CD14-positive monocyte (primary cell): ENCODE data around the gene RASSF1. TPM values are rescaled to one million over a fixed set of nuclear protein-coding genes. Genes with fewer than 3 reads are reported as not detected.

Experiments used
- DNase-seq, 3 donors: peaks; one replicate each; pipeline ENCODE4 v3.0.0-alpha.2; 2011 to 2022
- H2AFZ ChIP-seq: 2 replicates; pipeline ENCODE4 v1.6.0; 2012; ENCODE audit warnings: mild to moderate bottlenecking, low read depth, low read length, inconsistent platforms; ENCODE audit not compliant: insufficient read depth, poor library complexity, severe bottlenecking
- H3K27ac ChIP-seq, 2 donors: 1 replicate in 1 of 2; 2 replicates in 1 of 2; pipeline ENCODE4 v1.5.1; 2012 to 2013; ENCODE audit warnings: low read length in 2 of 2, control low read depth in 1 of 2, inconsistent platforms in 1 of 2, low read depth in 1 of 2, mild to moderate bottlenecking in 1 of 2
- H3K27me3 ChIP-seq, 2 donors: one replicate each; pipeline versions ENCODE4 v1.6.0 to v1.6.1; 2011 to 2013; ENCODE audit warnings: low read length in 2 of 2; ENCODE audit not compliant: control insufficient read depth in 2 of 2, insufficient read depth in 2 of 2
- H3K36me3 ChIP-seq, 2 donors: replicated peaks in 1 of 2; 1 replicate in 1 of 2; 2 replicates in 1 of 2; pipeline versions ENCODE4 v1.5.1 to v1.6.1; 2012 to 2013; ENCODE audit warnings: low read length in 2 of 2, control low read depth in 1 of 2, inconsistent platforms in 1 of 2, mild to moderate bottlenecking in 1 of 2; ENCODE audit not compliant: insufficient read depth in 2 of 2, control insufficient read depth in 1 of 2
- H3K4me1 ChIP-seq, 2 donors: 1 replicate in 1 of 2; 2 replicates in 1 of 2; pipeline versions ENCODE4 v1.5.1 to v1.6.1; 2012 to 2013; ENCODE audit warnings: low read length in 2 of 2, control low read depth in 1 of 2, inconsistent platforms in 1 of 2, mild to moderate bottlenecking in 1 of 2, moderate library complexity in 1 of 2; ENCODE audit not compliant: insufficient read depth in 2 of 2, control insufficient read depth in 1 of 2
- H3K4me2 ChIP-seq: replicated peaks from 2 replicates; pipeline ENCODE3; 2012; ENCODE audit warnings: low read length, moderate library complexity, mild to moderate bottlenecking; ENCODE audit not compliant: poor library complexity, severe bottlenecking; ENCODE audit errors: extremely low read depth
- H3K4me3 ChIP-seq, 3 experiments: fragments of 200-600 bp in 1 of 3; sonication (generic) in 1 of 3; replicated peaks in 1 of 3; 1 replicate in 2 of 3; 2 replicates in 1 of 3; pipeline ENCODE4 v1.5.1; 2011 to 2013; ENCODE audit warnings: low read length in 3 of 3, mild to moderate bottlenecking in 3 of 3, control low read depth in 2 of 3, low read depth in 2 of 3, inconsistent platforms in 1 of 3, moderate library complexity in 1 of 3
- H3K79me2 ChIP-seq: 2 replicates; pipeline ENCODE4 v1.6.0; 2012; ENCODE audit warnings: mild to moderate bottlenecking, control low read depth, inconsistent platforms, low read length, moderate library complexity; ENCODE audit not compliant: insufficient read depth
- H3K9ac ChIP-seq: 2 replicates; pipeline ENCODE4 v1.6.0; 2017; ENCODE audit warnings: low read length, mild to moderate bottlenecking; ENCODE audit not compliant: insufficient read depth, poor library complexity, severe bottlenecking
- H3K9me3 ChIP-seq, 2 donors: replicated peaks in 1 of 2; 1 replicate in 1 of 2; 2 replicates in 1 of 2; pipeline versions ENCODE4 v1.5.1 to v1.6.1; 2012 to 2013; ENCODE audit warnings: low read length in 2 of 2, control low read depth in 1 of 2; ENCODE audit not compliant: control insufficient read depth in 1 of 2, insufficient read depth in 1 of 2
- H4K20me1 ChIP-seq: 2 replicates; pipeline ENCODE4 v1.6.0; 2012; ENCODE audit warnings: mild to moderate bottlenecking, low read length, control low read depth, moderate library complexity; ENCODE audit not compliant: insufficient read depth
- H3K27ac Mint-ChIP-seq, 7 donors: one replicate each; pipeline ENCODE4 v1.8.0; 2020; ENCODE audit warnings: mild to moderate bottlenecking in 7 of 7, mixed read lengths in 7 of 7, moderate library complexity in 6 of 7, inconsistent platforms in 2 of 7
- H3K27me3 Mint-ChIP-seq, 3 donors: one replicate each; pipeline ENCODE4 v1.8.0; 2021 to 2022; ENCODE audit warnings: low read depth in 3 of 3, mild to moderate bottlenecking in 3 of 3, mixed read lengths in 3 of 3, moderate library complexity in 3 of 3, inconsistent platforms in 1 of 3
- H3K36me3 Mint-ChIP-seq, 2 donors: one replicate each; pipeline ENCODE4 v1.8.0; 2020; ENCODE audit warnings: mixed read lengths in 2 of 2, inconsistent platforms in 1 of 2, mild to moderate bottlenecking in 1 of 2
- H3K4me1 Mint-ChIP-seq: one replicate; pipeline ENCODE4 v1.8.0; 2020; ENCODE audit warnings: mild to moderate bottlenecking, mixed read lengths
- H3K4me3 Mint-ChIP-seq, 2 donors: one replicate each; pipeline ENCODE4 v1.8.0; 2020; ENCODE audit warnings: mild to moderate bottlenecking in 2 of 2, mixed read lengths in 2 of 2, moderate library complexity in 1 of 2
- H3K9me3 Mint-ChIP-seq, 7 donors: one replicate each; pipeline ENCODE4 v1.8.0; 2020 to 2022; ENCODE audit warnings: mixed read lengths in 7 of 7, mild to moderate bottlenecking in 6 of 7, moderate library complexity in 6 of 7, inconsistent platforms in 2 of 7
- CTCF ChIP-seq: fragments of 200-600 bp; IDR thresholded peaks from one replicate; pipeline ENCODE4 v1.8.0; 2022; ENCODE audit warnings: antibody characterized with exemption, mild to moderate bottlenecking
- WGBS: methylation state at CpG from one replicate; pipeline ENCODE4 v1.1.5; 2013; ENCODE audit warnings: missing lambda C conversion rate; ENCODE audit not compliant: insufficient coverage; 5-methylcytosine and 5-hydroxymethylcytosine counted together
- intact Hi-C, 2 donors: fragments of 100-400 bp; cut with micrococcal nuclease; formaldehyde crosslinking; loops; one replicate each; pipeline versions ENCODE4 v1.15.0 to v1.15.1; 2023
- polyA plus RNA-seq, 3 donors: library from polyadenylated mRNA; depleted of rRNA in 1 of 3; unstranded in 2 of 3; stranded (reverse) in 1 of 3; fragments of 300-500 nt in 2 of 3; fragments of >200 nt in 1 of 3; fragmentation: Illumina TruSeq in 2 of 3; gene quantifications; 1 replicate in 2 of 3; 2 replicates in 1 of 3; pipeline ENCODE4 v1.2.3, GENCODE V29; 2012 to 2021

RASSF1 gene
- polyA plus RNA-seq, 3 donors: 16.0 to 229 (median 24.0) TPM

- peak; percentile 94 to 97 (median 96) for DNase-seq
- Mint-ChIP-seq H3K36me3 (peaks cover 20 to 35% of the 10 kb centered on the region in 2 donors), H3K9me3 (peaks cover 0 to 3% (median 0%) of the 10 kb centered on the region in 7 donors), H3K4me3 (peak within 1 kb of the TSS; percentile 90 to 95), H3K27ac (peak within 1 kb of the TSS; percentile 82 to 95 (median 93)), H3K4me1 (peaks cover 45% of the 10 kb centered on the region), H3K27me3 (peaks cover 0 to 5% (median 1%) of the 10 kb centered on the region in 3 donors)
- Histone ChIP-seq H3K4me3 (peak within 1 kb of the TSS; percentile 47 to 91 (median 89)), H3K9me3 (no peaks in the 10 kb centered on the region), H4K20me1 (peaks cover 49% of the 10 kb centered on the region), H3K4me2 (peak within 1 kb of the TSS; percentile 98), H3K9ac (peak within 1 kb of the TSS; percentile 96), H2AFZ (peak within 1 kb of the TSS; percentile 94), H3K27ac (peak within 1 kb of the TSS; percentile 57 to 91), H3K36me3 (peaks cover 29 to 41% of the 10 kb centered on the region in 2 donors), H3K79me2 (peaks cover 53% of the 10 kb centered on the region), H3K27me3 (peaks cover 0 to 2% of the 10 kb centered on the region in 2 donors), H3K4me1 (peaks cover 42 to 45% of the 10 kb centered on the region in 2 donors)
- TF ChIP-seq CTCF: no peak
- WGBS: 1% methylated on average over 62 of the region's 64 CpGs
- intact Hi-C loops: loop anchor here (1.0 to 10.0 kb wide), 4 partner anchors 8 to 1036 kb away; partner anchors contain the start of genes MAPKAPK3 (in 1 of the 2), MON1A (in 1 of the 2) and RBM15B (in 1 of the 2)
Observed at GRCh38 chr3:50358911-50359759, 18.5 kb upstream of the RASSF1 start, which contains the start of gene TMEM115. Gene TMEM115, minus strand, starts transcription at chr3:50359521. Its CDS starts 458 bp downstream, at chr3:50359063.

GRCh38 chr3:50358355-50358910, 17.8 kb upstream of the RASSF1 start:
- TF ChIP-seq CTCF: no peak
- no peaks in the 10 kb centered on the region for H3K27me3 ChIP-seq
- H3K4me2 ChIP-seq: peak overlapping the region; percentile 98
- peaks cover 36 to 48% of the 10 kb centered on the region in 2 donors for H3K36me3 ChIP-seq
- peak overlapping the region; percentile 94 for H2AFZ ChIP-seq
- H3K9ac ChIP-seq: peak overlapping the region; percentile 96
- peaks cover 25 to 42% of the 10 kb centered on the region in 2 donors for H3K36me3 Mint-ChIP-seq
- H3K9me3 Mint-ChIP-seq: no peaks in the 10 kb centered on the region
- H3K27me3 Mint-ChIP-seq: peaks cover 0 to 2% (median 0%) of the 10 kb centered on the region in 3 donors
- peak overlapping the region; percentile 57 to 91 for H3K27ac ChIP-seq
- peaks cover 46% of the 10 kb centered on the region for H3K4me1 Mint-ChIP-seq
- H3K79me2 ChIP-seq: peaks cover 60% of the 10 kb centered on the region
- 68% methylated on average over 18 of the region's 24 CpGs for WGBS
- intact Hi-C loops: loop anchor here (5.0 to 10.0 kb wide), 3 partner anchors 259 to 1036 kb away; partner anchors contain the start of genes MAPKAPK3 (in 1 of the 2), MON1A (in 1 of the 2) and RBM15B (in 1 of the 2)
- peaks cover 56% of the 10 kb centered on the region for H4K20me1 ChIP-seq
- H3K4me3 Mint-ChIP-seq: peak overlapping the region; percentile 90 to 95
- DNase-seq: no peak
- peak overlapping the region; percentile 47 to 91 (median 89) for H3K4me3 ChIP-seq
- peaks cover 42 to 47% of the 10 kb centered on the region in 2 donors for H3K4me1 ChIP-seq
- peak overlapping the region; percentile 46 to 93 (median 86) for H3K27ac Mint-ChIP-seq
- no peaks in the 10 kb centered on the region for H3K9me3 ChIP-seq
